ENCODE data around the gene EFNB2. TPM values are rescaled to one million over a fixed set of nuclear protein-coding genes. Genes with fewer than 3 reads are reported as not detected.

EFNB2 gene
- total RNA-seq, 4 donors from 2014 or later, result 17.1 to 45.4 (median 28.3) TPM

GRCh38 chr13:106555631-106556328 lies 20.3 kb upstream of the EFNB2 start:
- 89% methylated on average over 4 of the region's 4 CpGs for WGBS
- no peak overlapping the region for H3K27ac ChIP-seq

GRCh38 chr13:106551751-106552150 lies 16.3 kb upstream of the EFNB2 start:
- TF ChIP-seq CTCF (IDR thresholded peaks at IDR 0.05), result no peak
- TF ChIP-seq POLR2AphosphoS5 (IDR thresholded peaks at IDR 0.05), result no peak
- Histone ChIP-seq H3K36me3 (peaks cover 40% of the 10 kb centered on the region), H3K4me3 (no peak overlapping the region), H3K27me3 (no peaks in the 10 kb centered on the region), H3K27ac (no peak overlapping the region), H3K9me3 (no peaks in the 10 kb centered on the region), H3K4me1 (peaks cover 18% of the 10 kb centered on the region)
- WGBS, result 93% methylated on average over 3 of the region's 3 CpGs
- no peak for DNase-seq (ENCODE audit: low spot score in 2 of 2)

More at GRCh38 chr13:106555631-106556328, 20.3 kb upstream of the EFNB2 start:
- Histone ChIP-seq H3K4me1 (peaks cover 19% of the 10 kb centered on the region), H3K27me3 (no peaks in the 10 kb centered on the region), H3K9me3 (no peaks in the 10 kb centered on the region), H3K36me3 (peaks cover 52% of the 10 kb centered on the region), H3K4me3 (no peak overlapping the region)
- DNase-seq (ENCODE audit: low spot score in 2 of 2), result no peak
- no peak for TF ChIP-seq POLR2A (IDR thresholded peaks at IDR 0.05)
- no peak for TF ChIP-seq EP300 (IDR thresholded peaks at IDR 0.05)
- TF ChIP-seq POLR2AphosphoS5 (IDR thresholded peaks at IDR 0.05), result no peak
- no peak for TF ChIP-seq CTCF (IDR thresholded peaks at IDR 0.05)

GRCh38 chr13:106551350-106551749 lies 15.9 kb upstream of the EFNB2 start:
- 96% methylated on average over 1 of the region's 1 CpG for WGBS

GRCh38 chr13:106550570-106551135 lies 15.2 kb upstream of the EFNB2 start:
- no peak overlapping the region for H3K4me3 ChIP-seq
- no peak for DNase-seq (ENCODE audit: low spot score in 2 of 2)
- H3K27me3 ChIP-seq, result no peaks in the 10 kb centered on the region
- H3K27ac ChIP-seq, result no peak overlapping the region
- H3K9me3 ChIP-seq, result no peaks in the 10 kb centered on the region
- peaks cover 29% of the 10 kb centered on the region for H3K36me3 ChIP-seq
- H3K4me1 ChIP-seq, result peaks cover 18% of the 10 kb centered on the region
- TF ChIP-seq POLR2AphosphoS5 (IDR thresholded peaks at IDR 0.05) (no peak), EP300 (IDR thresholded peaks at IDR 0.05) (no peak), POLR2A (IDR thresholded peaks at IDR 0.05) (no peak), CTCF (IDR thresholded peaks at IDR 0.05) (no peak)
- WGBS, result 91% methylated on average over 4 of the region's 4 CpGs

More at GRCh38 chr13:106551350-106551749, 15.9 kb upstream of the EFNB2 start:
- Histone ChIP-seq H3K4me3 (no peak overlapping the region), H3K4me1 (peaks cover 18% of the 10 kb centered on the region), H3K36me3 (peaks cover 36% of the 10 kb centered on the region), H3K9me3 (no peaks in the 10 kb centered on the region), H3K27ac (no peak overlapping the region), H3K27me3 (no peaks in the 10 kb centered on the region)
- no peak for DNase-seq (ENCODE audit: low spot score in 2 of 2)
- no peak for TF ChIP-seq POLR2A (IDR thresholded peaks at IDR 0.05)
- no peak for TF ChIP-seq EP300 (IDR thresholded peaks at IDR 0.05)
- no peak for TF ChIP-seq CTCF (IDR thresholded peaks at IDR 0.05)
- TF ChIP-seq POLR2AphosphoS5 (IDR thresholded peaks at IDR 0.05), result no peak

- 95% methylated on average over 3 of the region's 3 CpGs for WGBS
- no peak for DNase-seq (ENCODE audit: low spot score in 2 of 2)
- H3K27ac ChIP-seq, result no peak overlapping the region
- no peaks in the 10 kb centered on the region for H3K27me3 ChIP-seq
- H3K4me1 ChIP-seq, result peaks cover 18% of the 10 kb centered on the region
- H3K9me3 ChIP-seq, result no peaks in the 10 kb centered on the region
- TF ChIP-seq POLR2AphosphoS5 (IDR thresholded peaks at IDR 0.05), result no peak
- TF ChIP-seq POLR2A (IDR thresholded peaks at IDR 0.05), result no peak
- no peak for TF ChIP-seq EP300 (IDR thresholded peaks at IDR 0.05)
- no peak for TF ChIP-seq CTCF (IDR thresholded peaks at IDR 0.05)
- H3K4me3 ChIP-seq, result no peak overlapping the region
- H3K36me3 ChIP-seq, result peaks cover 20% of the 10 kb centered on the region
Measured at GRCh38 chr13:106548064-106548696, 12.7 kb upstream of the EFNB2 start.
